ENCODE results near the gene DLG2. TPM values are rescaled to one million over a fixed set of nuclear protein-coding genes. Genes with fewer than 3 reads are reported as not detected.
"Not testable (repeated sequence)": the region's sequence is repeated elsewhere in the genome, so short reads cannot be mapped to it uniquely, and the experiment has no call there.

The DLG2 gene
- total RNA-seq, 1 experiment from 2014 or later: 0.86 TPM

GRCh38 chr11:85115798-85116197, 511.3 kb downstream of the DLG2 start:
- no peak for DNase-seq (ENCODE audit: low spot score)

GRCh38 chr11:85114786-85115185, 512.4 kb downstream of the DLG2 start:
- DNase-seq (ENCODE audit: low spot score): no peak

- DNase-seq (ENCODE audit: low spot score): not testable (repeated sequence)
These were observed 516.9 kb downstream of the DLG2 start for GRCh38 chr11:85110246-85110645.

GRCh38 chr11:85109141-85109540, 518.0 kb downstream of the DLG2 start:
- DNase-seq (ENCODE audit: low spot score): no peak

- DNase-seq (ENCODE audit: low spot score): no peak
These were observed 521.3 kb downstream of the DLG2 start for GRCh38 chr11:85105868-85106267.

- no peak for DNase-seq (ENCODE audit: low spot score)
These were observed 527.6 kb downstream of the DLG2 start for GRCh38 chr11:85099522-85099921.

- no peak for DNase-seq (ENCODE audit: low spot score)
These were observed 528.1 kb downstream of the DLG2 start for GRCh38 chr11:85098996-85099395.

- DNase-seq (ENCODE audit: low spot score): no peak
These were observed 530.2 kb downstream of the DLG2 start for GRCh38 chr11:85096939-85097338.

GRCh38 chr11:85095239-85095638, 531.9 kb downstream of the DLG2 start:
- DNase-seq (ENCODE audit: low spot score): no peak

GRCh38 chr11:85094795-85095194, 532.3 kb downstream of the DLG2 start:
- no peak for DNase-seq (ENCODE audit: low spot score)

- DNase-seq (ENCODE audit: low spot score): no peak
These were observed 537.5 kb downstream of the DLG2 start for GRCh38 chr11:85089654-85090053.

- no peak for DNase-seq (ENCODE audit: low spot score)
These were observed 538.9 kb downstream of the DLG2 start for GRCh38 chr11:85088286-85088685.

GRCh38 chr11:85086504-85087284, 540.5 kb downstream of the DLG2 start:
- no peak for DNase-seq (ENCODE audit: low spot score)

- DNase-seq (ENCODE audit: low spot score): no peak
These were observed 550.4 kb downstream of the DLG2 start for GRCh38 chr11:85076535-85077330.

- no peak for DNase-seq (ENCODE audit: low spot score)
These were observed 564.5 kb downstream of the DLG2 start for GRCh38 chr11:85062659-85063058.

- no peak for DNase-seq (ENCODE audit: low spot score)
These were observed 574.5 kb downstream of the DLG2 start for GRCh38 chr11:85052636-85053035.

- DNase-seq (ENCODE audit: low spot score): no peak
These were observed 578.3 kb downstream of the DLG2 start for GRCh38 chr11:85048801-85049200.

- DNase-seq (ENCODE audit: low spot score): no peak
These were observed 581.4 kb downstream of the DLG2 start for GRCh38 chr11:85045716-85046115.

- no peak for DNase-seq (ENCODE audit: low spot score)
These were observed 582.2 kb downstream of the DLG2 start for GRCh38 chr11:85044911-85045310.

GRCh38 chr11:85042361-85042760, 584.8 kb downstream of the DLG2 start:
- DNase-seq (ENCODE audit: low spot score): no peak

- DNase-seq (ENCODE audit: low spot score): no peak
These were observed 587.0 kb downstream of the DLG2 start for GRCh38 chr11:85040166-85040565.

- no peak for DNase-seq (ENCODE audit: low spot score)
These were observed 597.2 kb downstream of the DLG2 start for GRCh38 chr11:85029964-85030363.
